ENCODE results near the gene TCP11L2. TPM values are rescaled to one million over a fixed set of nuclear protein-coding genes. Genes with fewer than 3 reads are reported as not detected.

TCP11L2 gene
- total and polyA plus RNA-seq, 2 of the 8 experiments (the other 6 are each of a cell fraction or from before 2014, with no cell fraction given), result 2.1 to 7.1 TPM

- TF ChIP-seq ATF3 (IDR thresholded peaks at IDR 0.05; ENCODE audit: insufficient read depth, low read depth, low read length) (no peak), YY1 (IDR thresholded peaks at IDR 0.05; ENCODE audit: low read depth, low read length) (no peak), TEAD4 (IDR thresholded peaks at IDR 0.05; ENCODE audit: low read depth, low read length) (no peak), SAP30 (IDR thresholded peaks at IDR 0.05; ENCODE audit: insufficient read depth, insufficient replicate concordance, low read length) (no peak), HDAC2 (IDR thresholded peaks at IDR 0.05; ENCODE audit: borderline replicate concordance in 1 of 2, low read depth in 2 of 2, low read length in 2 of 2) (no peak), CTCF (IDR thresholded peaks at IDR 0.05; ENCODE audit: control extremely low read depth in 1 of 3, insufficient read depth in 1 of 3, low read depth in 1 of 3, low read length in 3 of 3) (no peak), KDM4A (IDR thresholded peaks at IDR 0.05; ENCODE audit: low read depth, low read length, severe bottlenecking) (no peak), SIX5 (IDR thresholded peaks at IDR 0.05; ENCODE audit: low read depth, low read length) (no peak)
Observed at GRCh38 chr12:106255952-106256351, 46.6 kb upstream of the TCP11L2 start (continued).
